Right hindlimb (tissue), 1 donor: Measurements from ENCODE around the gene EXOC7.

Experiments
- DNase-seq: peaks from one replicate; pipeline ENCODE4 v3.0.0-alpha.2; 2018

The EXOC7 gene

GRCh38 chr17:76036497-76037261, 66.9 kb downstream of the EXOC7 start:
- no peak for DNase-seq

GRCh38 chr17:76034428-76035350, 68.9 kb downstream of the EXOC7 start:
- DNase-seq, result no peak

GRCh38 chr17:76033139-76033538, 70.4 kb downstream of the EXOC7 start:
- DNase-seq, result no peak

GRCh38 chr17:76032780-76033108, 70.8 kb downstream of the EXOC7 start:
- no peak for DNase-seq

- DNase-seq, result no peak
These were observed 71.4 kb downstream of the EXOC7 start for GRCh38 chr17:76032073-76032779.
